HCT116 (cell line): ENCODE measurements around the gene DPYD.

Experiments used
- CEBPB ChIP-seq: IDR thresholded peaks from 2 replicates; pipeline ENCODE4 v1.6.1; 2012; ENCODE audit warnings: low read depth
- JUND ChIP-seq: IDR thresholded peaks from 2 replicates; pipeline ENCODE4 v1.6.1; 2012
- POLR2A ChIP-seq: IDR thresholded peaks from 2 replicates; pipeline ENCODE4 v1.7.0; 2011; ENCODE audit warnings: borderline replicate concordance; ENCODE audit not compliant: insufficient read depth, insufficient read length; ENCODE audit errors: extremely low read depth
- POLR2AphosphoS5 ChIP-seq: IDR thresholded peaks from 2 replicates; pipeline ENCODE4 v1.6.1; 2011; ENCODE audit warnings: mild to moderate bottlenecking, low read depth, low read length, moderate library complexity
- RAD21 ChIP-seq: IDR thresholded peaks from 2 replicates; pipeline ENCODE4 v1.6.1; 2012; ENCODE audit warnings: low read depth, mild to moderate bottlenecking
- SIN3A ChIP-seq: IDR thresholded peaks from 2 replicates; pipeline ENCODE4 v1.6.1; 2012; ENCODE audit warnings: low read depth
- SRF ChIP-seq: IDR thresholded peaks from 2 replicates; pipeline ENCODE4 v1.6.1; 2012; ENCODE audit warnings: low read depth
- TCF7L2 ChIP-seq: IDR thresholded peaks from 2 replicates; pipeline ENCODE4 v1.7.0; 2011; ENCODE audit warnings: borderline replicate concordance, inconsistent platforms; ENCODE audit not compliant: insufficient read depth, insufficient read length; ENCODE audit errors: extremely low read depth
- YY1 ChIP-seq: IDR thresholded peaks from 2 replicates; pipeline ENCODE4 v1.6.1; 2011; ENCODE audit warnings: low read length, low read depth, moderate library complexity, mild to moderate bottlenecking; ENCODE audit not compliant: insufficient replicate concordance; ENCODE audit errors: extremely low read depth
- TF ChIP-seq, protein P1 (sequence below), 3 experiments: fragments of 200-600 bp in 1 of 3; sonication (generic) in 1 of 3; IDR thresholded peaks in 2 of 3; conservative IDR thresholded peaks in 1 of 3; 2 replicates each; pipeline ENCODE4 v1.5.1; 2012 to 2017; ENCODE audit warnings: low read depth in 2 of 3, low read length in 2 of 3, antibody characterized with exemption in 1 of 3, borderline replicate concordance in 1 of 3, control low read depth in 1 of 3, mild to moderate bottlenecking in 1 of 3, mixed read lengths in 1 of 3, mixed run types in 1 of 3, moderate library complexity in 1 of 3; ENCODE audit not compliant: insufficient read depth in 1 of 3
- TF ChIP-seq, protein P2 (sequence below): IDR thresholded peaks from 2 replicates; pipeline ENCODE4 v1.6.1; 2012

GRCh38 chr1:97070376-97070775, 850.5 kb downstream of the DPYD start:
- TF ChIP-seq JUND (no peak), CEBPB (no peak), YY1 (no peak), RAD21 (no peak), SIN3A (no peak), POLR2AphosphoS5 (no peak), POLR2A (no peak), SRF (no peak), TCF7L2 (no peak)
- TF ChIP-seq, protein P1, sequence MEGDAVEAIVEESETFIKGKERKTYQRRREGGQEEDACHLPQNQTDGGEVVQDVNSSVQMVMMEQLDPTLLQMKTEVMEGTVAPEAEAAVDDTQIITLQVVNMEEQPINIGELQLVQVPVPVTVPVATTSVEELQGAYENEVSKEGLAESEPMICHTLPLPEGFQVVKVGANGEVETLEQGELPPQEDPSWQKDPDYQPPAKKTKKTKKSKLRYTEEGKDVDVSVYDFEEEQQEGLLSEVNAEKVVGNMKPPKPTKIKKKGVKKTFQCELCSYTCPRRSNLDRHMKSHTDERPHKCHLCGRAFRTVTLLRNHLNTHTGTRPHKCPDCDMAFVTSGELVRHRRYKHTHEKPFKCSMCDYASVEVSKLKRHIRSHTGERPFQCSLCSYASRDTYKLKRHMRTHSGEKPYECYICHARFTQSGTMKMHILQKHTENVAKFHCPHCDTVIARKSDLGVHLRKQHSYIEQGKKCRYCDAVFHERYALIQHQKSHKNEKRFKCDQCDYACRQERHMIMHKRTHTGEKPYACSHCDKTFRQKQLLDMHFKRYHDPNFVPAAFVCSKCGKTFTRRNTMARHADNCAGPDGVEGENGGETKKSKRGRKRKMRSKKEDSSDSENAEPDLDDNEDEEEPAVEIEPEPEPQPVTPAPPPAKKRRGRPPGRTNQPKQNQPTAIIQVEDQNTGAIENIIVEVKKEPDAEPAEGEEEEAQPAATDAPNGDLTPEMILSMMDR (IDR thresholded peaks at IDR 0.05 in 2 of 3, conservative IDR thresholded peaks at IDR 0.05 in 1 of 3; ENCODE audit: borderline replicate concordance in 1 of 3, insufficient read depth in 1 of 3, low read depth in 2 of 3, low read length in 2 of 3), result no peak
- TF ChIP-seq, protein P2, sequence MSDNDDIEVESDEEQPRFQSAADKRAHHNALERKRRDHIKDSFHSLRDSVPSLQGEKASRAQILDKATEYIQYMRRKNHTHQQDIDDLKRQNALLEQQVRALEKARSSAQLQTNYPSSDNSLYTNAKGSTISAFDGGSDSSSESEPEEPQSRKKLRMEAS, result no peak
